ENCODE data around the gene IMMP1L.
A peak's percentile ranks its signal among the peaks of the same experiment; 100 is the strongest.
"Not testable (repeated sequence)": the region's sequence is repeated elsewhere in the genome, so short reads cannot be mapped to it uniquely, and the experiment has no call there.

The IMMP1L gene, protein sequence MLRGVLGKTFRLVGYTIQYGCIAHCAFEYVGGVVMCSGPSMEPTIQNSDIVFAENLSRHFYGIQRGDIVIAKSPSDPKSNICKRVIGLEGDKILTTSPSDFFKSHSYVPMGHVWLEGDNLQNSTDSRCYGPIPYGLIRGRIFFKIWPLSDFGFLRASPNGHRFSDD

DNA sequence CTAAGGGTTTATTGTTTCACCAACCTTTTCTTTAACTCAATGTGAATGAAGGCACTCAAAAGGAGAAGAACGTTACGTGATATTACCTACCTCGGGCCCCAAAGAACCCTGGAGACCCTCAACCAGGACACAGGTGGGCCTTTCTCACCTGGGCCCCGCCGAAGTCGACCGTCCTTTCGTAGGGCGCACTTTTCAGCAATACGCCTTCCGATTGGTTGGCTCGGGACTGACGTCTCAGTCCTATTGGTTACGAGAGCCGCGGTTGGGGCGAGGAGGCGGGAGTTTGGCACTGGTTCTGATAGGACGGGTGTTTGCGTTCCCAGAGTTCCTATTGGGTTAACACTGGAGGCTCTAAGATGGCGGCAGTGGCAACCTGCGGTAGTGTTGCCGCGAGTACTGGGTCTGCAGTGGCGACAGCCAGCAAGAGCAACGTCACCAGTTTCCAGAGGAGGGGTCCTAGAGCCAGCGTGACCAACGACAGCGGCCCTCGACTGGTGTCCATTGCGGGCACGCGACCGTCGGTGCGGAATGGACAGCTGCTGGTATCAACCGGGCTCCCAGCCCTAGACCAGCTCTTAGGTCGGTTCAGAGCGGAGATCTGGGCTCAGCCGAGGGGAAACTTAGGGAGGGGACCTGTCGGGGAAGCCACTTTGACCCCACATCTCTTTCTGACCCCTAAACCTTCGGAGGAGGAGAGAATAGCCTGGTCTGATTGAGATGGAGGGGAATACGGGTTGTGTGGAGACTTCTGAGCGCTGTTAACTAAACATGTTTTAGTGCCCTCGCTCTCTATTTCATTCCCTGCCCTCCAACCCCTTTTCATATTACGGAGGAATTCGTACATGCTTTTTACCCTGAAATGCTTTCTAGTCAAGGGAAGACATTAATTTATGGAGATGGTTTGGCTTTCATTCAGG lies at the start of gene IMMP1L, which contains the start of gene ELP4:
TSS of gene IMMP1L (minus strand) at position 194 of the 917 bp plus-strand sequence. CDS start 46,346 bp downstream, outside the sequence.
TSS of gene ELP4 (plus strand) at position 339 of the 917 bp plus-strand sequence. CDS start at position 357, 18 bp downstream.
- H3K36me3 Mint-ChIP-seq = peaks cover 4% of the 10 kb centered on the region
- H3K27me3 Mint-ChIP-seq = no peaks in the 10 kb centered on the region
- H3K9me3 Mint-ChIP-seq = no peaks in the 10 kb centered on the region
- H3K4me1 Mint-ChIP-seq = peaks cover 46% of the 10 kb centered on the region
- peak within 1 kb of the TSS; percentile 98 for H3K4me3 Mint-ChIP-seq
- peak within 1 kb of the TSS; percentile 95 for H3K27ac Mint-ChIP-seq

DNA sequence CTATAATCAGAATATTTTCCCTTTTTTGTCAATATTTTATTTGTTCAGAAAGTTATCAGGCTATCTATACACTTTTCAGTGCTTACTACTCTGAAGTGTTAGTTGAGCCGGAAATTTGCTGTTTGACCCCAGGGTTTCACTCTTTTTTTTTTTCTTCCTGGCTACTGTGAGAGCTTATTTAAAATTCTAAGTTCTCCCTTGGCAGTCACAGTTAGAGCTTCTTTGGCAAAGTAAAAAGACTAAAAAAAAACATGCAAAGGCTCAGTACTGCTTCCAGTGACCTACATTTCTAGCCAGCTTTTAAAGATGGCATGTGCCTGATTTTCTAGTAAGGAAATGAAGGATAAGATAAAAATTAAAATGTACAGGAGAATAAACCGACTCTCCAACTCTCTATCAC lies 48.6 kb upstream of the IMMP1L start:
- Mint-ChIP-seq H3K4me1 (no peaks in the 10 kb centered on the region), H3K36me3 (peaks cover 2% of the 10 kb centered on the region), H3K4me3 (no peak overlapping the region), H3K27ac (no peak overlapping the region), H3K27me3 (no peaks in the 10 kb centered on the region), H3K9me3 (no peaks in the 10 kb centered on the region)

- peaks cover 4% of the 10 kb centered on the region for H3K4me1 Mint-ChIP-seq
- no peaks in the 10 kb centered on the region for H3K27me3 Mint-ChIP-seq
- no peak overlapping the region for H3K4me3 Mint-ChIP-seq
- no peak overlapping the region for H3K27ac Mint-ChIP-seq
- H3K9me3 Mint-ChIP-seq = no peaks in the 10 kb centered on the region
- H3K36me3 Mint-ChIP-seq = peaks cover 8% of the 10 kb centered on the region
Observed at GRCh38 chr11:31555938-31556337, 46.5 kb upstream of the IMMP1L start.

DNA sequence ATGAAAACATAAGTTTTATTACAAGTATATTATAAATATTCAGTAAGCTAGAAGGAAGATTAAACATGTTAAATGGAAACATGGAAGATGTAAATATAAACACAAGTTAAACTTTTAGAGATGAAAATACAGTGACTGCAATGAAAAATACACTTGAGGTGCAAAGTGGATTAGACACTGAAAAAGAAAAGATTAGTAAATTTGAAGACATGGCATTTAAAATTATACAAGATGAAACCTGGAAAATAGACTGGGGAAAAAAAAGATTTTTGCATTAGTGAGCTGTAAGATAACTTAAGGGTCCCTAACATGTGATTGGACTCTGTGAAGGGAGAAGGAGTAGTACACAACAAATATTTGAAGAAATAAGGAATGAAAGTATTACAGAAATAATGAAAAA lies 33.4 kb upstream of the IMMP1L start:
- no peaks in the 10 kb centered on the region for H3K27me3 Mint-ChIP-seq
- no peaks in the 10 kb centered on the region for H3K4me1 Mint-ChIP-seq
- H3K27ac Mint-ChIP-seq = no peak overlapping the region
- H3K4me3 Mint-ChIP-seq = no peak overlapping the region
- peaks cover 28% of the 10 kb centered on the region for H3K36me3 Mint-ChIP-seq
- peaks cover 4% of the 10 kb centered on the region for H3K9me3 Mint-ChIP-seq

GRCh38 chr11:31535479-31535878 lies 26.1 kb upstream of the IMMP1L start:
- no peaks in the 10 kb centered on the region for H3K27me3 Mint-ChIP-seq
- peaks cover 5% of the 10 kb centered on the region for H3K4me1 Mint-ChIP-seq
- H3K9me3 Mint-ChIP-seq = no peaks in the 10 kb centered on the region
- peaks cover 19% of the 10 kb centered on the region for H3K36me3 Mint-ChIP-seq
- no peak overlapping the region for H3K4me3 Mint-ChIP-seq
- H3K27ac Mint-ChIP-seq = no peak overlapping the region

DNA sequence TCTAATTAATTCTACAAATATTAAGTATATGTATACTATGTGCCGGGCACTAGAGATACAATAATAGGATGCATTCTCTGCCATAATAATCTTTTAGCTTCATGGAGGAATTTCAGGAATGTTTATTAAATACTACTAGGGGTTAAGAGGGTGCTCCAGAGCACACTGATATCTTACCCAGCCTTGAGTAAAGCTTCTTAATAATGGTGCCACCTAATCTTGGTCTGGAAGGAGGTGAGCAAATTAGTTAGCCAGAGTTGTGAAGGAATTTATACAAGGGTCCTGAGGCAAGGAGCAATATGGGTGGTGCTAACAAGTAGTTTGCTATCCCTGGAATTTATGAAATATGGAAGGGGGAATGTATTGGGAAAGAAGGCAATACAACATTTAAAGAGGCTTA lies 21.9 kb upstream of the IMMP1L start:
- no peaks in the 10 kb centered on the region for H3K9me3 Mint-ChIP-seq
- no peak overlapping the region for H3K4me3 Mint-ChIP-seq

GRCh38 chr11:31529701-31530100 lies 20.3 kb upstream of the IMMP1L start:
- no peak overlapping the region for H3K27ac Mint-ChIP-seq

More for the DNA sequence above, 21.9 kb upstream of the IMMP1L start:
- peaks cover 20% of the 10 kb centered on the region for H3K36me3 Mint-ChIP-seq
- no peaks in the 10 kb centered on the region for H3K27me3 Mint-ChIP-seq
- H3K4me1 Mint-ChIP-seq = peaks cover 5% of the 10 kb centered on the region
- no peak overlapping the region for H3K27ac Mint-ChIP-seq

DNA sequence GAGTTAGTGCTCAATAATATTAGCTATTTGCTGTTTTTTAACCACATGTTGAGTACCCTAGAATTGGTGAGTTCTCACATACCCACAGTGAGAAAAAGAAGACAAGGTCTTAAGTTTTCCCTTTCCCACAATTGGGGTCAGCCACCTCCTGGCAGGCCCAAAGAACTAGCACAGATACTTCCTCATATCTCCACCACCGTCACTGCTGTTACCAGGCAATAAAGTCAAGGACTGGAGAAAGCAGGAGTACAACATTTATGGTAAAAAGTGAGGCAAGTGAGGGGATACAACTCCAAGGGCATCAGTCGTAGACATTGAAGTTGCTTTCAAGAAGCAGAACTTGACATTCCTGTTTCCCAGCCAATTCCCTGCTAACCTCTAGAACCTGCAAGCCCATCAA lies 19.8 kb upstream of the IMMP1L start:
- H3K27me3 Mint-ChIP-seq = no peaks in the 10 kb centered on the region
- H3K36me3 Mint-ChIP-seq = peaks cover 19% of the 10 kb centered on the region
- peaks cover 5% of the 10 kb centered on the region for H3K4me1 Mint-ChIP-seq
- H3K4me3 Mint-ChIP-seq = no peak overlapping the region
- no peaks in the 10 kb centered on the region for H3K9me3 Mint-ChIP-seq
- H3K27ac Mint-ChIP-seq = no peak overlapping the region

More at GRCh38 chr11:31529701-31530100, 20.3 kb upstream of the IMMP1L start:
- Mint-ChIP-seq H3K36me3 (peaks cover 19% of the 10 kb centered on the region), H3K27me3 (no peaks in the 10 kb centered on the region), H3K4me1 (peaks cover 5% of the 10 kb centered on the region), H3K9me3 (no peaks in the 10 kb centered on the region), H3K4me3 (no peak overlapping the region)

- Mint-ChIP-seq H3K27me3 (no peaks in the 10 kb centered on the region), H3K4me3 (no peak overlapping the region), H3K27ac (no peak overlapping the region), H3K36me3 (peaks cover 1% of the 10 kb centered on the region), H3K4me1 (no peaks in the 10 kb centered on the region), H3K9me3 (no peaks in the 10 kb centered on the region)
Observed at GRCh38 chr11:31521497-31522150, 12.2 kb upstream of the IMMP1L start.

DNA sequence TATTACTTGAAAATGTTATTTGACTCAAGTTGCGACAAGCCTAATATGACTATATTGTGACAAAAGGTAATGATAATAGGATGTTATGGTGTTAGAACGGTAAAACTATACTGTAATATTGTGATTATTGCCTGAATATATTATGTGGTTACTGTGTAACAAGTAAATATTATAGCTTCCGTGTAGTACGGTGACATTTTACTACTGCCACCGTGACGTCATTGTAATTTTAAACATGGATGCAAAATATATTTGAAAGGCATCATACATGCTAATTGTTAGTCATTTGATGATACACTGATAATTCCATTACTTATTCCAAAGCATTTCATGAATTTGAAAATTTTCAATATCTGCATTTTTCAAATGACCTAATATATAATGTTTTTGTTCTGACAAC lies 2.7 kb upstream of the IMMP1L start:
- no peak overlapping the region for H3K27ac Mint-ChIP-seq
- H3K4me3 Mint-ChIP-seq = no peak overlapping the region
- H3K27me3 Mint-ChIP-seq = no peaks in the 10 kb centered on the region
- peaks cover 32% of the 10 kb centered on the region for H3K4me1 Mint-ChIP-seq
- no peaks in the 10 kb centered on the region for H3K9me3 Mint-ChIP-seq
- peaks cover 4% of the 10 kb centered on the region for H3K36me3 Mint-ChIP-seq

- Mint-ChIP-seq H3K27me3 (no peaks in the 10 kb centered on the region), H3K4me1 (peaks cover 53% of the 10 kb centered on the region)
Observed at GRCh38 chr11:31509051-31509428, 382 bp downstream of the IMMP1L start.

GRCh38 chr11:31500560-31500959 lies 8.9 kb downstream of the IMMP1L start:
- Mint-ChIP-seq H3K36me3 (peaks cover 26% of the 10 kb centered on the region), H3K4me3 (no peak overlapping the region), H3K27me3 (no peaks in the 10 kb centered on the region), H3K27ac (no peak overlapping the region), H3K4me1 (peaks cover 59% of the 10 kb centered on the region), H3K9me3 (no peaks in the 10 kb centered on the region)

More at GRCh38 chr11:31509051-31509428, 382 bp downstream of the IMMP1L start:
- Mint-ChIP-seq H3K4me3 (peak overlapping the region; percentile 98), H3K9me3 (no peaks in the 10 kb centered on the region), H3K27ac (peak overlapping the region; percentile 95), H3K36me3 (peaks cover 9% of the 10 kb centered on the region)

GRCh38 chr11:31499576-31500178 lies 9.7 kb downstream of the IMMP1L start:
- H3K4me3 Mint-ChIP-seq = no peak overlapping the region
- H3K27me3 Mint-ChIP-seq = no peaks in the 10 kb centered on the region
- no peak overlapping the region for H3K27ac Mint-ChIP-seq
- H3K9me3 Mint-ChIP-seq = no peaks in the 10 kb centered on the region
- H3K36me3 Mint-ChIP-seq = peaks cover 31% of the 10 kb centered on the region
- peaks cover 52% of the 10 kb centered on the region for H3K4me1 Mint-ChIP-seq

DNA sequence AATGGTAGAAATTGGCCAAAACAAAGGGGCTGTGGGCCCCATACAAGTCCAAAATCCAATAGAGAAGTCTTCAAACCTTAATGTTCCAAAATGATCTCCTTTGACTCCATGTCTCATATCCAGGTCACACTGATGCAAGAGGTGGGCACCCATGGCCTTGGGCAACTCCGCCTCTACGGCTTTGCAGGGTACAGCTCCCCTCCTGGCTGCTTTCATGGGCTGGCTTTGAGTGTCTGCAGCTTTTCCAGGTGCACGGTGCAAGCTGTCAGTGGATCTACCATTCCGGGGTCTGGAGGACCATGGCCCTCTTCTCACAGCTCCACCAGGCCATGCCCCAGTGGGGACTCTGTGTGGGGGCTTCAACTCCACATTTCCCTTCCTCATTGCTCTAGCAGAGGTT lies 15.7 kb downstream of the IMMP1L start:
- Mint-ChIP-seq H3K36me3 (peaks cover 38% of the 10 kb centered on the region), H3K4me1 (peaks cover 58% of the 10 kb centered on the region)
- H3K27me3 Mint-ChIP-seq, H3K27ac Mint-ChIP-seq, H3K9me3 Mint-ChIP-seq, H3K4me3 Mint-ChIP-seq: not testable (repeated sequence)

GRCh38 chr11:31493235-31493634 lies 16.2 kb downstream of the IMMP1L start:
- no peak overlapping the region for H3K4me3 Mint-ChIP-seq
- peaks cover 36% of the 10 kb centered on the region for H3K36me3 Mint-ChIP-seq
- no peaks in the 10 kb centered on the region for H3K9me3 Mint-ChIP-seq
- peak overlapping the region; percentile 55 for H3K27ac Mint-ChIP-seq
- peaks cover 56% of the 10 kb centered on the region for H3K4me1 Mint-ChIP-seq
- no peaks in the 10 kb centered on the region for H3K27me3 Mint-ChIP-seq
